GM12874 (cell line): ENCODE results near the gene QSOX2.

ENCODE experiments used
- TF ChIP-seq, protein P1 (sequence below): IDR thresholded peaks from 2 replicates; pipeline ENCODE4 v1.5.1; 2011; ENCODE audit warnings: low read depth, mild to moderate bottlenecking, control low read depth, low read length, moderate library complexity; ENCODE audit not compliant: insufficient read depth

Gene QSOX2

DNA sequence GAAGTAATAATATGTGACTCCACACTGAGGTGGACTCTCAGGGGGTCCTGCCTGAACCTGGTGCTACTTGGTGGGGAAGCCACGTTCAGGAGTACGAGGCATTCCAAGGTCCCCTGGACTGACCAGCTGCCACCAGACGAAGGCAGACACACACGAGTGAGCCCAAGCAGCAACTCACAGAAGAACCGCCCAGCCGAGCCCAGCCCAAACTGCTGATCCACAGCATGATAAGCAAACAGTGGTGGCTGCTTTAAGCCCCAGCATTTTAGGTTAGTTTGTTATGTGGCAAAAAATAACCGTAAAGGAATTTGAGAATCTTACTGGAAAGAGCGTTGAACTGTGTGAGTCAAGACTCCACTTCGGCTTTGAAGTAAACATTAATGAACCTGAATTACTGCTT, 31.9 kb downstream of the QSOX2 start:
- TF ChIP-seq, protein P1, sequence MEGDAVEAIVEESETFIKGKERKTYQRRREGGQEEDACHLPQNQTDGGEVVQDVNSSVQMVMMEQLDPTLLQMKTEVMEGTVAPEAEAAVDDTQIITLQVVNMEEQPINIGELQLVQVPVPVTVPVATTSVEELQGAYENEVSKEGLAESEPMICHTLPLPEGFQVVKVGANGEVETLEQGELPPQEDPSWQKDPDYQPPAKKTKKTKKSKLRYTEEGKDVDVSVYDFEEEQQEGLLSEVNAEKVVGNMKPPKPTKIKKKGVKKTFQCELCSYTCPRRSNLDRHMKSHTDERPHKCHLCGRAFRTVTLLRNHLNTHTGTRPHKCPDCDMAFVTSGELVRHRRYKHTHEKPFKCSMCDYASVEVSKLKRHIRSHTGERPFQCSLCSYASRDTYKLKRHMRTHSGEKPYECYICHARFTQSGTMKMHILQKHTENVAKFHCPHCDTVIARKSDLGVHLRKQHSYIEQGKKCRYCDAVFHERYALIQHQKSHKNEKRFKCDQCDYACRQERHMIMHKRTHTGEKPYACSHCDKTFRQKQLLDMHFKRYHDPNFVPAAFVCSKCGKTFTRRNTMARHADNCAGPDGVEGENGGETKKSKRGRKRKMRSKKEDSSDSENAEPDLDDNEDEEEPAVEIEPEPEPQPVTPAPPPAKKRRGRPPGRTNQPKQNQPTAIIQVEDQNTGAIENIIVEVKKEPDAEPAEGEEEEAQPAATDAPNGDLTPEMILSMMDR = no peak

DNA sequence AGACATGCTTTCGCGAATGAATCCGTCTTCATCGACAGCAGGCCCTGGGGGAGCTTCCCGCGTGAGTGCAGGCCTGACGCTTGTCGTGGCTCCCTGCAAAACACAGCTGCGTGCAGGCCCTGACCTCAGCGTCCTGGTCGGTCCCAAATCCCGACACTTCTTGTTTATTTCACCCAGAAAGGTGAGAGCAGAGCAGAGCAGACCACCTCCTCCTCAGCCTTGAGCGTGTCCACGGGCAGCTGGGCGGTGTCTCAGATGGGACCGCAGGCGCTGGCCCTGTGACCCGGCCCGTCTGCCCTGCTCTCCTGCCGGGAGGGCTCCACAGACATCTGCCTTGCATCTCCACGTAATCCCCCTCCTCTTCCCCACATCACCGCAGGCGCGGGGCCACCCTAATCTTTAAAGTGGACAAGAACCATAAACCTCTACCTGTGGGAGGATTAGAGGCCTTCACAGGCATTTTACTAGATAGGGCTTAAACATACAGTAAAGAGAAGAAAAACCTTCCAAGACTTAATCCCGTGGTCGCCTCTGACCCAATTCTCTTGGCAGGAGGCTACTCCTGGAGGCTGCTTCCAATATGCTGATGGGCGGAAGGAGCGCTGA, 33.2 kb downstream of the QSOX2 start:
- TF ChIP-seq, protein P1 = no peak

DNA sequence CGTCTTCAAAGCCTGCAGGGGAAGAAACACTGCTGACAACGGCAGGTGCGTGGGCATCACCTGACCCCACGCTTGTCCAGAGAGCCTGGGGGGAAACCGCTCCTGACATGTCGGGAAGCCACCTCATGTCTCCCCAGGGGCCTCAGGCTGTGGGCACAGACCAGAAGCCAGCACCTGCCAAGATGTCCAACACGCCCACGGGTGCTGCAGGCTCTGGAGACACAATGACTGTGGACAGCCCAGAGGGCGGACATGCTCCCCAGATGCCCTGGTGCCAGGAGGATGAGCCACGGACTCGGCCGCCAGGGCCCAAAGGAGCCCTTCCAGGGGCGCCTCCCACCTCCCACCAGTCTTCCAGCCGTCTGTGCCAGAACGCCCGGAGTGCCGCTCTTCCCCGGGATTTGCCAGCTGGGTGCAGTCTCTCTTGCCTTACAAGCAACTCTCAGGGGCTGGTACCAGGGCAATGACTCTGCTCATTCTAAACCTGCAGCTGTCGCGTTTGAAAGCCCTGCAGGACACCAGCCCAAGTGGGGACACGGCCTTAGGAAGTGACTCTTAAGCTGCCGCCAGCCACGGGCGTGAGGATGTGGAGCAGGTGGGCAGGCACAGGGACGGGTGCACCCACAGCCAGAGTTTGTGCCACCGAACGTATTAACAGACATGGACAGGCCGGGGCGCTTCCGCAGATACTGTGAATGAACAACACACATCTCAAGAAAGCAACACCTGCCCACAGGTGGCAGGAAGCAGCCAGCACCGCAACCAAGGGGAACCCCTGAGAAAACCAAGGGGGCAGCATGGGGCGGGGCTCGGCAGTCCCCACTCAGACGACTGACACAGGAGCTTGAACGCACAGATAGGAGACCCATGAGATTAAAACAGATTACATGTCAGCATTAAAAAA, 33.9 kb downstream of the QSOX2 start:
- TF ChIP-seq, protein P1 = no peak

DNA sequence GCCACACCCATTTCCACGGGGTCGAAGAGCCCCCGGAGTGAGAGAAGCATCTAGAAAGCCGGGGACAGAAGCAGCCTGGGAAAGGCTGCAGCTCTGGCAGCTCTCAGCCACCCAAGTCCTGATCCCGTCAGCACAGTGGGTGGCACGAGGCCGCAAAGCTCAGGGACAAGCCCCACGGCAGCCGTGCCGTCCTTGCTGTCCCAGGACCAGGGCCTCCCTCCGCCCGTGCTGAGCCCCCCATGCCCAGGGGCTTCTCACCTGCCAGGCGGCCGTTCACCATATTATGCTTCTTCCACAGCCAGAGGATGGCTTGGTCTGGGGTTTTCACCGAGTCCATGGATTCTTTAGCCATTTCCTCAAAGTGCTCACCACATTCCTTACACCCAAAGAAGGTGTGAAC, 34.6 kb downstream of the QSOX2 start:
- TF ChIP-seq, protein P1 = no peak

DNA sequence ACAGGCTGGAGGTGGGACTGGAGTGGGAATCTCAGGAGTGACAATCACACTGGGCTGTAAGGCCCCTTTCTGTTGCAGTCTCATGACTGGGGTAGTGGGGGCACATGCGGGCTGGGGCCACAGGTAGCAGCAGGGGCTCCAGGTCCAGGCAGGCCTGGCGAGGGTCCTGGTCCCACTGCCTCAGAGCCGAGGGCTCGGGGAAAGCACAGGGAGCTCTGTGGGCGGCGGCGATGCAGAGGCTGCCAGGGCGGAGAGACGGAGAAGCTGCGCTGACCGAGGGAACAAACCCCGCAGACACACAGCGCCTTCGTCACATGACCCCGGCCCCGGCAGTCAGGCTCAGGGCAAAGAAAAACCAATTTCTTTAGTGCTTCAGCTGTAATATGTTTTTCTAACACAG, 35.3 kb downstream of the QSOX2 start:
- TF ChIP-seq, protein P1 = no peak

DNA sequence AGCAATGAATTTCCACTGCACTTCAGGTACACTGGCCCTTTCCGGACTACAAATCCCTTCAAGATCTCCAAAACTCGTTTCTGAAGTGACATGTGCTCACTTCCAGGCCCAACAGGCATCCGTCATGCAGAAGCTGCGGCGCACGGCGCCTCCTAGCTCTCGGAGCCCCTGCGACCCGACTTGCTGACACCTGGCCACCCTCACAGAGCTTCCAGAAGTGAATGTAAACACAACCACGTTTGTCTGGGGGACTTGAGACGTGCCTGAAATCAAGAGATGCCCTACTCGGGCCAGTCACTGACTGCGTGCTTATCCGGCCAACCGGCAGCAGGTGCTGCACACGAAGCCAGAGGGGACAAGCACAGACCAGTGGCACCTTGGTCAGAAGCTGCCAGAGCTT, 35.8 kb downstream of the QSOX2 start:
- TF ChIP-seq, protein P1 = no peak

DNA sequence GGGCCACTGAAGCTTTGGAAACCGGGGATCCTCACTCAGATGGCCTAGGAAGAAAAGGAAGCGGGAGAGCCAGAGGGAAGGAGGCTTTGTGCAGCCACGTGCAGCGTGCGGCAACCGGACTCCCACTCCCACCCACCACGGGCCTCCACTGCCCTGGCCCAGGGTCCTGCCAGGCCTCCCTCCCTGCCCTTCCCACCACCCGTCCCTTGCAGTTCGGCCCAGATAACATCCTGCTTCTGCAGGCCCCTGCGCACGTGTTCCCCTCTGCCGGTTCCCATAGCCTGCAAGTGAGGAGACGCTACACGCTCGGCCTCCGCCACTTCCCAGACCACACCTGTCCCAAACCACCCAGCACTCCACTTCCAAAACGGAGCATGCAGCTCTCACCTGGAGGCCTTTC, 36.4 kb downstream of the QSOX2 start:
- TF ChIP-seq, protein P1 = no peak
